ENCODE measurements around the gene GIGYF2. TPM values are rescaled to one million over a fixed set of nuclear protein-coding genes. Genes with fewer than 3 reads are reported as not detected.

The GIGYF2 gene
- total RNA-seq, 1 experiment from 2014 or later = 68.3 TPM

- peak; percentile 87 for ATAC-seq
- Histone ChIP-seq H3K36me3 (ENCODE audit: control insufficient read depth, insufficient read depth, low read length) (no peaks in the 10 kb centered on the region), H3K4me3 (ENCODE audit: low read depth in 2 of 2, low read length in 2 of 2) (no peak overlapping the region), H3K4me1 (ENCODE audit: control insufficient read depth, insufficient read depth, low read length) (peaks cover 14% of the 10 kb centered on the region), H3K27ac (ENCODE audit: low read length) (no peak overlapping the region), H3K9me3 (ENCODE audit: control insufficient read depth, insufficient read depth, low read depth, low read length) (no peaks in the 10 kb centered on the region), H3K27me3 (ENCODE audit: control insufficient read depth, insufficient read depth, low read length) (no peaks in the 10 kb centered on the region)
- TF ChIP-seq POLR2AphosphoS5 (IDR thresholded peaks at IDR 0.05; ENCODE audit: low read depth, low read length) (no peak), CTCF (IDR thresholded peaks at IDR 0.05) (peak; percentile 88)
- POLR2A ChIA-PET = no interaction called here
- intact Hi-C loops (cut with micrococcal nuclease; ENCODE audit: unreplicated experiment) = loop anchor here (1.0 kb wide), 1 partner anchor 63 kb away; no protein-coding TSS in a partner anchor
- no peak for DNase-seq (ENCODE audit: low read depth, low spot score)
- no TSS peak for BruUV-seq (replicated peaks)
- CTCF ChIA-PET = interaction anchor here (0.7 to 1.4 kb wide), 3 partner anchors 36 to 69 kb away, joined by 3 to 8 read pairs (median 4); no protein-coding TSS in a partner anchor
- in situ Hi-C loops (cut with HindIII; ENCODE audit: low pct_unique_long_range_greater_than_20kb, low sequenced_read_pairs) = no loop called here
These were observed 28.2 kb upstream of the GIGYF2 start for GRCh38 chr2:232668805-232669444.

GRCh38 chr2:232672588-232672987, 24.5 kb upstream of the GIGYF2 start:
- TF ChIP-seq TCF7L2 (IDR thresholded peaks at IDR 0.05; ENCODE audit: low read depth, low read length) (no peak), SIN3A (IDR thresholded peaks at IDR 0.05; ENCODE audit: borderline replicate concordance, insufficient read depth, low read depth, low read length) (no peak), CTCF (IDR thresholded peaks at IDR 0.05) (no peak), POLR2AphosphoS5 (IDR thresholded peaks at IDR 0.05; ENCODE audit: low read depth, low read length) (no peak), REST (IDR thresholded peaks at IDR 0.05; ENCODE audit: insufficient read depth in 1 of 2, low read depth in 2 of 2, low read length in 1 of 2) (no peak)
- no TSS peak for BruUV-seq (replicated peaks)
- Histone ChIP-seq H3K27me3 (ENCODE audit: control insufficient read depth, insufficient read depth, low read length) (no peaks in the 10 kb centered on the region), H3K4me1 (ENCODE audit: control insufficient read depth, insufficient read depth, low read length) (peaks cover 10% of the 10 kb centered on the region), H3K9me3 (ENCODE audit: control insufficient read depth, insufficient read depth, low read depth, low read length) (no peaks in the 10 kb centered on the region), H3K36me3 (ENCODE audit: control insufficient read depth, insufficient read depth, low read length) (no peaks in the 10 kb centered on the region), H3K4me3 (ENCODE audit: low read depth in 2 of 2, low read length in 2 of 2) (no peak overlapping the region), H3K27ac (ENCODE audit: low read length) (no peak overlapping the region; the same call in 1 of the 2 replicates)
- CTCF ChIA-PET = no interaction called here
- DNase-seq (ENCODE audit: low read depth, low spot score) (no peak), ATAC-seq (no peak)
- in situ Hi-C loops (cut with HindIII; ENCODE audit: low pct_unique_long_range_greater_than_20kb, low sequenced_read_pairs) (no loop called here), intact Hi-C loops (cut with micrococcal nuclease; ENCODE audit: unreplicated experiment) (no loop called here)
- POLR2A ChIA-PET = no interaction called here
